ENCODE data around the gene CDNF. TPM values are rescaled to one million over a fixed set of nuclear protein-coding genes. Genes with fewer than 3 reads are reported as not detected.

Gene CDNF
- total and polyA plus RNA-seq, 11 donors, result 0.61 to 5.4 (median 2.8) TPM

DNA sequence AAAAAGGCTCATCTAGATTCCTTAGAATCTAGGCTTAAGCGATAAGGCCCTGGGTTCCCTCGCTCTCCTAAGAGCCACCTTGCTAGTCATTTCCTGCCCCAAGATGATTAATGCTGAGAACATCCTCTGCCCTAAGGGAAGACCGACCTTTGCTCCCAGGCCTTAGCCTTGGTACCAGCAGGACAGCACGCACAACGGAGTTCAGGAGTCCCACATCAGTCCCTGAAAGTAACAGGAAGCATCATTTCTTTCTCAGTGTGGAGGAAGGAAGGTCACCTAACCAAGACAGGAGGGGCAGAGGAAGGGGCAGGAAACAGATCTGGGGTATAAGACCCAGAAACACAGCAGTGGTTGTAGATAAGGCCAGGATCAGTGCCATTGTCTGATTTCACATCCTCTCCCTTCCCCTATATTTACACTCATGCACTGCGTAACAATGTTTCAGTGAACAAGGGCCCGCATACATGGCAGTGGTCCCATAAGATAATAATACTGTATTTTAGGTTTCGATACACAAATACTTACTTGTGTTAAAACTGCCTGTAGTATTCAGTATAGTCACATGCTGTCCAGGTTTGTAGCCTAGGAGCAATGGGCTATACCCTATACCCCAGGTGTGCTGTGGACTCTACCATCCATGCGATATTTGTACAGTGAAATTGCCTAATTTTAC, 55.0 kb downstream of the CDNF start:
- TF ChIP-seq POLR2A (IDR thresholded peaks at IDR 0.05), result no peak
- TF ChIP-seq CTCF (IDR thresholded peaks at IDR 0.05), result no peak
- Histone ChIP-seq H3K9me3 (peaks cover 0 to 8% (median 0%) of the 10 kb centered on the region in 12 donors), H3K27me3 (no peaks in the 10 kb centered on the region), H3K27ac (no peak overlapping the region), H3K4me3 (no peak overlapping the region), H3K4me1 (peaks cover 0 to 10% (median 0%) of the 10 kb centered on the region in 12 donors), H3K36me3 (no peaks in the 10 kb centered on the region)
- ATAC-seq (peak in 3 of 4 donors; percentile 49 to 62 (median 58)), DNase-seq (no peak)
- intact Hi-C loops (cut with DNase I), result no loop called here
- WGBS, 4 donors, result 64 to 69% (median 68%) methylated on average over 9 of the region's 9 CpGs

- DNase-seq (no peak), ATAC-seq (peak in 1 of 4 donors; percentile 31)
- TF ChIP-seq POLR2A (IDR thresholded peaks at IDR 0.05), result no peak
- TF ChIP-seq CTCF (IDR thresholded peaks at IDR 0.05), result no peak
- Histone ChIP-seq H3K9me3 (peaks cover 0 to 8% (median 0%) of the 10 kb centered on the region in 12 donors), H3K36me3 (no peaks in the 10 kb centered on the region), H3K27me3 (no peaks in the 10 kb centered on the region), H3K27ac (no peak overlapping the region), H3K4me3 (no peak overlapping the region), H3K4me1 (peaks cover 0 to 10% (median 0%) of the 10 kb centered on the region in 12 donors)
- 53 to 61% (median 56%) methylated on average over 7 of the region's 7 CpGs for WGBS, 4 donors
- intact Hi-C loops (cut with DNase I), result no loop called here
Measured at GRCh38 chr10:14781763-14782162, 56.1 kb downstream of the CDNF start.

DNA sequence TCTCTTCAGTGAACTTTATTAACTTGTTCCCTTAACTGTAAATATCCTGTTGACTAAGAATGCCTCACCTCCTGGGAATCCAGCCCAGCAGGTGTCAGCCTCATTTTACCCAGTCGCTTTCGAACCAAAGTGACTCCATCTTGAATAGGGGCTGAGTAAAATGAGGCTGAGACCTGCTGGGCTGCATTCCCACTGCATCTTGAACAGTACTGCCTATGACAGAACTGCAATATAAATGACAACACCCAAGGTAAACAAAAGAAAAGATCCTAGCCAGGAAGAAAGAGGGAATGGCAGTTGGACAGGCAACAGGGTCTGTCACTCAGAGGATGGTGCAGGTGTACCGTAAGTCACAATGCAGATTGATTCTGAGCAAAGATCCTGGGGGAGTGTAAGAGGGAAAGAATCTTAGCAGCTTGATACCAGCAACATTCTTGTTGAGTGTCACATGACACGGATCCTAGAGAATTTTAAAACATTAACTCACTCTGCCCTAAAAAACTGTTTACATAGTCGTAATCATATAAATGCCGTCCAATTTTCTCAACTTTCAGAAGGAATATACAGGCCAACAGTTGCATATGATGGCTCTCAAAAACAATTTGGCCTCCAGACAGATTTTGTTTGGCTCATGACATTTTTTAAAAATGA, 58.7 kb downstream of the CDNF start:
- 71 to 77% (median 75%) methylated on average over 6 of the region's 6 CpGs for WGBS, 4 donors
- Histone ChIP-seq H3K4me1 (peaks cover 0 to 10% (median 0%) of the 10 kb centered on the region in 12 donors), H3K27ac (no peak overlapping the region), H3K9me3 (no peaks in the 10 kb centered on the region), H3K4me3 (no peak overlapping the region), H3K36me3 (no peaks in the 10 kb centered on the region), H3K27me3 (no peaks in the 10 kb centered on the region)
- intact Hi-C loops (cut with DNase I), result no loop called here
- TF ChIP-seq CTCF (IDR thresholded peaks at IDR 0.05) (no peak), POLR2A (IDR thresholded peaks at IDR 0.05) (no peak)
- ATAC-seq (peak; percentile 11 to 67 (median 31)), DNase-seq (no peak)

DNA sequence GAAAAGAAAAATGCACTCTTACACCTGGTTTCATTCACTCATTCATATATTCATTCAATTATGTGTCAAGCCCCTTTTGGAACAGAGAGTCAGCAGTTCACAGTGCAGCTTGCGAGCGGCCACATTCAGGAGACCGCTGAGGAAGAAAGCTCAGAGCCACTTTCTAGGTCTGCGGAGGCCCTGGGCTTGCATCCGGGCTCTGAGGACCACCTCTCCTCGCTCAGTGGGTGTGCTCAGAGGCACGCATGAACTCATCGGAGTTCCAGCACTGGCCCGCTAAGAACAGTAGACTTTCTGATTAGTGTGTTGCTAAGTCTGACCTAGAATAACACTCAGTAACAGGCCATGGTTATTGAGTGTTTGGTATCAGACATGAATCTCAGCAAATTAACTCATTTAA, 61.3 kb downstream of the CDNF start:
- TF ChIP-seq POLR2A (IDR thresholded peaks at IDR 0.05), result no peak
- TF ChIP-seq CTCF (IDR thresholded peaks at IDR 0.05), result no peak
- H3K36me3 ChIP-seq, result no peaks in the 10 kb centered on the region
- no peak overlapping the region for H3K4me3 ChIP-seq
- H3K9me3 ChIP-seq, result no peaks in the 10 kb centered on the region
- intact Hi-C loops (cut with DNase I), result no loop called here
- WGBS, 4 donors, result 88 to 95% (median 93%) methylated on average over 9 of the region's 9 CpGs
- ATAC-seq (no peak), DNase-seq (no peak)
- no peak overlapping the region for H3K27ac ChIP-seq
- H3K27me3 ChIP-seq, result no peaks in the 10 kb centered on the region
- H3K4me1 ChIP-seq, result peaks cover 0 to 10% (median 0%) of the 10 kb centered on the region in 12 donors

Measured in heart left ventricle (tissue), 16 donors.